ENCODE results near the gene MAST4. TPM values are rescaled to one million over a fixed set of nuclear protein-coding genes. Genes with fewer than 3 reads are reported as not detected.

Gene MAST4
- total and polyA plus RNA-seq, 4 donors, result 3.7 to 9.5 (median 6.5) TPM

DNA sequence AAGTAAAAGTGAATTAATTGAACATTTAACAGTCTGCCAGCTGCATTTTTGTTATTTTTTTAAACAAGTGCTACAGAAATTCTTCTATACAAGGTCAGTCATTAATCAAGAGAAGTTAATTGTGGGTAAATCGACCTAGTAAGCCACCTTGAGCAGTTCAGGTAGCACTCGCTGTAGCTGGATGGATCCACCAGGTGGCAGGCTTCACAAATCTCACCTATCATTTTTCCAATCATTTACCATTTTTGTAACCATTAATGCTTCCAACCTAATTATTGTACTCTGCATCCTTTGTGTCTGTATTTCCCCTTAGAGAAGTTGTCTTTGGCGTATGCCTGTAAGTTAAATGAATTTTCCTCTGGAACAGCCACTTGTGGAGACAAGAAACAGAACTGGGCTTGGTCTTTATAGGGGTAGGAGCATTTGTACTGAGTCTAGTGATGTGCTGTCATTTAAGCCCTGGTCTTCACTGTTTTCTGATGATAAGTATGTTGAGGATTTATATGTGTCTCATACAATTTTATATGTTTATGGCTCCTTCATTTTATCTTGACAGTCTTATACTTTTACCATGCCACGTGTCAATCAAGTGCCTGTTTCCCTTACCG, 560.9 kb downstream of the MAST4 start:
- Histone ChIP-seq H3K4me1 (ENCODE audit: control insufficient read depth in 4 of 4, insufficient read depth in 4 of 4, low read length in 3 of 4) (no peaks in the 10 kb centered on the region), H3K4me3 (ENCODE audit: low read depth in 1 of 3, low read length in 3 of 3) (no peak overlapping the region), H3K36me3 (ENCODE audit: control insufficient read depth in 4 of 4, insufficient read depth in 3 of 4, low read depth in 1 of 4, low read length in 3 of 4) (peaks cover 1 to 36% (median 21%) of the 10 kb centered on the region in 4 donors), H3K27ac (ENCODE audit: low read depth in 1 of 2, low read length in 2 of 2) (no peak overlapping the region), H3K9ac (ENCODE audit: low read depth in 1 of 2, low read length in 2 of 2) (no peak overlapping the region), H3K9me3 (ENCODE audit: control insufficient read depth in 4 of 4, low read length in 3 of 4) (no peaks in the 10 kb centered on the region), H3K27me3 (ENCODE audit: control insufficient read depth in 4 of 4, insufficient read depth in 4 of 4, low read length in 3 of 4) (no peaks in the 10 kb centered on the region)
- 69% methylated on average over 5 of the region's 5 CpGs for WGBS
- no peak for DNase-seq (ENCODE audit: low spot score)
- TF ChIP-seq, protein P1, sequence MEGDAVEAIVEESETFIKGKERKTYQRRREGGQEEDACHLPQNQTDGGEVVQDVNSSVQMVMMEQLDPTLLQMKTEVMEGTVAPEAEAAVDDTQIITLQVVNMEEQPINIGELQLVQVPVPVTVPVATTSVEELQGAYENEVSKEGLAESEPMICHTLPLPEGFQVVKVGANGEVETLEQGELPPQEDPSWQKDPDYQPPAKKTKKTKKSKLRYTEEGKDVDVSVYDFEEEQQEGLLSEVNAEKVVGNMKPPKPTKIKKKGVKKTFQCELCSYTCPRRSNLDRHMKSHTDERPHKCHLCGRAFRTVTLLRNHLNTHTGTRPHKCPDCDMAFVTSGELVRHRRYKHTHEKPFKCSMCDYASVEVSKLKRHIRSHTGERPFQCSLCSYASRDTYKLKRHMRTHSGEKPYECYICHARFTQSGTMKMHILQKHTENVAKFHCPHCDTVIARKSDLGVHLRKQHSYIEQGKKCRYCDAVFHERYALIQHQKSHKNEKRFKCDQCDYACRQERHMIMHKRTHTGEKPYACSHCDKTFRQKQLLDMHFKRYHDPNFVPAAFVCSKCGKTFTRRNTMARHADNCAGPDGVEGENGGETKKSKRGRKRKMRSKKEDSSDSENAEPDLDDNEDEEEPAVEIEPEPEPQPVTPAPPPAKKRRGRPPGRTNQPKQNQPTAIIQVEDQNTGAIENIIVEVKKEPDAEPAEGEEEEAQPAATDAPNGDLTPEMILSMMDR (IDR thresholded peaks at IDR 0.05; ENCODE audit: low read depth, low read length, missing input control), result peak; percentile 88
- TF ChIP-seq FOXA1 (IDR thresholded peaks at IDR 0.05), result no peak
- TF ChIP-seq, protein P2, sequence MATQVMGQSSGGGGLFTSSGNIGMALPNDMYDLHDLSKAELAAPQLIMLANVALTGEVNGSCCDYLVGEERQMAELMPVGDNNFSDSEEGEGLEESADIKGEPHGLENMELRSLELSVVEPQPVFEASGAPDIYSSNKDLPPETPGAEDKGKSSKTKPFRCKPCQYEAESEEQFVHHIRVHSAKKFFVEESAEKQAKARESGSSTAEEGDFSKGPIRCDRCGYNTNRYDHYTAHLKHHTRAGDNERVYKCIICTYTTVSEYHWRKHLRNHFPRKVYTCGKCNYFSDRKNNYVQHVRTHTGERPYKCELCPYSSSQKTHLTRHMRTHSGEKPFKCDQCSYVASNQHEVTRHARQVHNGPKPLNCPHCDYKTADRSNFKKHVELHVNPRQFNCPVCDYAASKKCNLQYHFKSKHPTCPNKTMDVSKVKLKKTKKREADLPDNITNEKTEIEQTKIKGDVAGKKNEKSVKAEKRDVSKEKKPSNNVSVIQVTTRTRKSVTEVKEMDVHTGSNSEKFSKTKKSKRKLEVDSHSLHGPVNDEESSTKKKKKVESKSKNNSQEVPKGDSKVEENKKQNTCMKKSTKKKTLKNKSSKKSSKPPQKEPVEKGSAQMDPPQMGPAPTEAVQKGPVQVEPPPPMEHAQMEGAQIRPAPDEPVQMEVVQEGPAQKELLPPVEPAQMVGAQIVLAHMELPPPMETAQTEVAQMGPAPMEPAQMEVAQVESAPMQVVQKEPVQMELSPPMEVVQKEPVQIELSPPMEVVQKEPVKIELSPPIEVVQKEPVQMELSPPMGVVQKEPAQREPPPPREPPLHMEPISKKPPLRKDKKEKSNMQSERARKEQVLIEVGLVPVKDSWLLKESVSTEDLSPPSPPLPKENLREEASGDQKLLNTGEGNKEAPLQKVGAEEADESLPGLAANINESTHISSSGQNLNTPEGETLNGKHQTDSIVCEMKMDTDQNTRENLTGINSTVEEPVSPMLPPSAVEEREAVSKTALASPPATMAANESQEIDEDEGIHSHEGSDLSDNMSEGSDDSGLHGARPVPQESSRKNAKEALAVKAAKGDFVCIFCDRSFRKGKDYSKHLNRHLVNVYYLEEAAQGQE (IDR thresholded peaks at IDR 0.05), result no peak
- no peak for TF ChIP-seq HNF4G (IDR thresholded peaks at IDR 0.05)
- TF ChIP-seq ZBTB33 (IDR thresholded peaks at IDR 0.05), result no peak
- peak; percentile 76 to 82 for TF ChIP-seq RAD21 (IDR thresholded peaks at IDR 0.05)
- no peak for TF ChIP-seq EGR1 (IDR thresholded peaks at IDR 0.05; ENCODE audit: low read depth in 2 of 2)
- TF ChIP-seq JUND (IDR thresholded peaks at IDR 0.05), result no peak
- no peak for TF ChIP-seq RXRA (IDR thresholded peaks at IDR 0.05)

DNA sequence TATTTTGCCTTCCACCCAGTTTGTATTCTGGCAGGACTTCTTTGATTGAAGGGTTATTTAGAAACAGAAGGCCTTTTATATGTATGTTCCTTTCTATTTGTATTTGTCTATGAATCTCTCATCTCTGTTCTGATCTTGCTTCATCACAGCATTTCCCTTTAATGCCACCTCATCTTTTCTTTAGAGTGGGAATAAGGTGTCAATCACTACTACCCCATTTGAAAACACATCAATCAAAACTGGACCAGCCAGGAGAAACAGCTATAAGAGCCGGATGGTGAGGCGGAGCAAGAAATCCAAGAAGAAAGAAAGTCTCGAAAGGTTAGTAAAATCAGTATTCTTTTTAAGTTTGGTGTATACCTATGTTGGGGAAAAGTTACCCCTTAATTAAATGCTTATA, 564.1 kb downstream of the MAST4 start:
- DNase-seq (ENCODE audit: low spot score), result no peak
- Histone ChIP-seq H3K36me3 (ENCODE audit: control insufficient read depth in 4 of 4, insufficient read depth in 3 of 4, low read depth in 1 of 4, low read length in 3 of 4) (peaks cover 8 to 47% (median 36%) of the 10 kb centered on the region in 4 donors), H3K9ac (ENCODE audit: low read depth in 1 of 2, low read length in 2 of 2) (no peak overlapping the region), H3K27me3 (ENCODE audit: control insufficient read depth in 4 of 4, insufficient read depth in 4 of 4, low read length in 3 of 4) (no peaks in the 10 kb centered on the region), H3K27ac (ENCODE audit: low read depth in 1 of 2, low read length in 2 of 2) (no peak overlapping the region), H3K9me3 (ENCODE audit: control insufficient read depth in 4 of 4, low read length in 3 of 4) (no peaks in the 10 kb centered on the region), H3K4me3 (ENCODE audit: low read depth in 1 of 3, low read length in 3 of 3) (no peak overlapping the region), H3K4me1 (ENCODE audit: control insufficient read depth in 4 of 4, insufficient read depth in 4 of 4, low read length in 3 of 4) (no peaks in the 10 kb centered on the region)
- no peak for TF ChIP-seq RAD21 (IDR thresholded peaks at IDR 0.05)
- WGBS, result 93% methylated on average over 3 of the region's 3 CpGs

DNA sequence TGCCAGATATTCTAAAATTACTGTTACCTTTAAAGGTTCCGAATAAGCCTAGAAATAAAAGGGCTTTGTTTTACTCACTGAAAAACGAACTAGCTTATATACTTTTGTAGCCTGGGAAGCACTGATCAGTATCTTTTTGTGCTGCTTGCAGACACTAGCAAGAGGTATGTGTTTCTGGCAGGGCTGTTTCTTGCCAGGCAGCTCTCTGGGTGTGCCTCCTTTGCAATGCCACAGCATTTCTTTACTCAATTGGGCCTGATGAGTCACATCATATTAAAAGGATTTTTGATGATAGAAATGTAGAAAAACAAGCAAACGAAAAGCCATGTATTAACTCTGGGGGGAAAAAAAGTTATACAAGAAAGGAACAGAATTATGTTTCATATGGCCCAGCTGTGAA, 564.8 kb downstream of the MAST4 start:
- Histone ChIP-seq H3K36me3 (ENCODE audit: control insufficient read depth in 4 of 4, insufficient read depth in 3 of 4, low read depth in 1 of 4, low read length in 3 of 4) (peaks cover 8 to 49% (median 34%) of the 10 kb centered on the region in 4 donors), H3K4me1 (ENCODE audit: control insufficient read depth in 4 of 4, insufficient read depth in 4 of 4, low read length in 3 of 4) (no peaks in the 10 kb centered on the region), H3K27ac (ENCODE audit: low read depth in 1 of 2, low read length in 2 of 2) (no peak overlapping the region), H3K27me3 (ENCODE audit: control insufficient read depth in 4 of 4, insufficient read depth in 4 of 4, low read length in 3 of 4) (no peaks in the 10 kb centered on the region), H3K4me3 (ENCODE audit: low read depth in 1 of 3, low read length in 3 of 3) (no peak overlapping the region), H3K9me3 (ENCODE audit: control insufficient read depth in 4 of 4, low read length in 3 of 4) (no peaks in the 10 kb centered on the region), H3K9ac (ENCODE audit: low read depth in 1 of 2, low read length in 2 of 2) (no peak overlapping the region)
- no peak for DNase-seq (ENCODE audit: low spot score)
- WGBS, result 87% methylated on average over 3 of the region's 3 CpGs
- TF ChIP-seq RAD21 (IDR thresholded peaks at IDR 0.05), result no peak
- no peak for TF ChIP-seq RXRA (IDR thresholded peaks at IDR 0.05)
- TF ChIP-seq TAF1 (conservative IDR thresholded peaks at IDR 0.05), result no peak
- no peak for TF ChIP-seq GABPA (IDR thresholded peaks at IDR 0.05 in 1 of 2, conservative IDR thresholded peaks at IDR 0.05 in 1 of 2)
- no peak for TF ChIP-seq SP1 (IDR thresholded peaks at IDR 0.05)
- TF ChIP-seq YY1 (IDR thresholded peaks at IDR 0.05), result no peak
- no peak for TF ChIP-seq ZBTB33 (IDR thresholded peaks at IDR 0.05)
- no peak for TF ChIP-seq FOXA2 (IDR thresholded peaks at IDR 0.05)
- no peak for TF ChIP-seq HNF4A (conservative IDR thresholded peaks at IDR 0.05)

Measured in liver (tissue), 9 donors.